HG02943 (cell line): Measurements from ENCODE around the gene GTF2F1.
"Not testable (repeated sequence)": the region's sequence is repeated elsewhere in the genome, so short reads cannot be mapped to it uniquely, and the experiment has no call there.

Source experiments
- ATAC-seq: cut with Tn5 transposase; IDR thresholded peaks from one replicate; pipeline ENCODE4 v1.9.1; 2021; ENCODE audit warnings: mild to moderate bottlenecking, low read depth, moderate library complexity; ENCODE audit not compliant: unreplicated experiment

Gene GTF2F1

DNA sequence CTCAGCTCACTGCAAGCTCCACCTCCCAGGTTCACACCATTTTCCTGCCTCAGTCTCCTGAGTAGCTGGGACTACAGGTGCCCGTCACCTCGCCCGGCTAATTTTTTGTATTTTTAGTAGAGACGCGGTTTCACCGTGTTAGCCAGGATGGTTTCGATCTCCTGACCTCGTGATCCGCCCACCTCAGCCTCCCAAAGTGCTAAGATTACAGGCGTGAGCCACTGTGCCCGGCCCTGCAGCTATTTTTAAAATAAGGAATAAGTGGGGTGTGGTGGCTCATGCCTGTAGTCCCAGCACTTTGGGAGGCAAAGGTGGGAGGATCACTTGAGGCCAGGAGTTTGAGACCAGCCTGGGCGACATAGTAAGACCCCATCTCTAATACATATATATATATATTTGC, 32.5 kb downstream of the GTF2F1 start:
- not testable (repeated sequence) for ATAC-seq

DNA sequence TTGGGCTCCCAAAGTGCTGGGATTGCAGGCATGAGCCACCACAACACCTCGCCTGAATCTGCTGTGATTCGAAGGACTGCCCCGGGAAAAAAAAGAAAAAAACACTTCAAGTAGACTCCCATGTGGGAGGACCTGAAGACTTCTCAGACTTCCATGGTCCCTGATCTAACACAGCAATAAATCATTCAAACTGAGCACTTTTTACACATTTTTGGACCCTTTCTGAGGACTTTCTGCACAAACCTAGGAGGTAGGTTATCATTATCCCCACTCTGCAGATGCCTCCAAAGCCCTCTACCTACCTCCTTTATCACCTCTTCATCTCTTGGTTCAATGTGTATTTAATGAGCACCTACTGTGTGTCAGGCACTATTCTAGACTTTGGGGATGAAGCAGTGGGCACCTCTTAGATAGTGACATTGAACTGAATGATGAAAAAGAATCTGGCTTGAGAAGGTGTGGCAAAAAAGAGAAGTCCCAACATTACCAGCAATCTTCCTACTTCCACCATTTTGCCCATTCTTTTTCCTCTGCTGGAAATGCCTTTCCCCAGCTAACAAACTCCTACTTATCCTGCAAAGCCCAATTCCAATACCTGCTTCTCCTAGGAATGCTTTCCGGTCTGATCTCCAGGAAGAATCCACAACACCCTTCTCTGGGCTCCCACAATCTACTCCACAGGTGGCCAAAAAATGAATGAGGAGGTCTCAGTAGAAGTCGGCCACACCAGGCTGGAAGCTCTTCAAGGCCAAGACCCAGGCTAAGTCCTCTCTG, 33.2 kb downstream of the GTF2F1 start:
- ATAC-seq, result no peak

DNA sequence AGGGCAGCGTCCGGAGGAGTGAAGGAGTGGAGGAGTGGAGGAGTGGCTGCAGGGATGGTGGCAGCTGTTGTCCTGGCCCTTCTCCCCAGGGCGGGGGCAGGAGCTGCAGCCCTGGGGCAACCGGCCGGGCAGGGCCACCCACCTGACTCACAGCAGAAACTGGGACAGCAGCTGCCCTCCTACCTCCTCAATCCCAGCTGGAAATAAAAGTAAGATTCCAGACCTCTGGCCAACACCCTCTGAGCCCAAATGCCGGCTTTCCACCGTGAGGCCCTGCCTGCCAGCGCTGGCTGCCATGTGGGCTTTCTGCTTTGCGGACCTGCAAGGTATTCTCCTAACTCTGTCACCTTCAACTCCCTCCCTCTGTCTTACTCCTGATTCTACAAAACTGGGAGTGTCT, 35.0 kb downstream of the GTF2F1 start:
- ATAC-seq, result no peak

DNA sequence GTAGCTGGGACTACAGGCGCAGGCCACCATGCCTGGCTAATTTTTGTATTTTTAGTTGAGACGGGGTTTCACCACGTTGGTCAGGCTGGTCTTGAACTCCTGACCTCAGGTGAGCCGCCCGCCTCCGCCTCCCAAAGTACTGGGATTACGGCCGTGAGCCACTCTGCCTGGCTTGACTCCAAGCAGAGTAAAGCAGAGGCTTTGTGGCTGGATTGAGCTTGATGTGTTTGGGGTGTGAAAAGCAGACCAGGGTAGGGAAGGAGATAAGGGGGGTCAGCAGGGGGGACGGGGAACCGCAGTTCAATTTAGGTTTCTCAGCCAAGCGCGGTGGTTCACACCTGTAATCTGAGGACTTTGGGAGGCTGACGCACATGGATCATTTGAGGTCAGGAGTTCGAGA, 35.8 kb downstream of the GTF2F1 start:
- no peak for ATAC-seq

DNA sequence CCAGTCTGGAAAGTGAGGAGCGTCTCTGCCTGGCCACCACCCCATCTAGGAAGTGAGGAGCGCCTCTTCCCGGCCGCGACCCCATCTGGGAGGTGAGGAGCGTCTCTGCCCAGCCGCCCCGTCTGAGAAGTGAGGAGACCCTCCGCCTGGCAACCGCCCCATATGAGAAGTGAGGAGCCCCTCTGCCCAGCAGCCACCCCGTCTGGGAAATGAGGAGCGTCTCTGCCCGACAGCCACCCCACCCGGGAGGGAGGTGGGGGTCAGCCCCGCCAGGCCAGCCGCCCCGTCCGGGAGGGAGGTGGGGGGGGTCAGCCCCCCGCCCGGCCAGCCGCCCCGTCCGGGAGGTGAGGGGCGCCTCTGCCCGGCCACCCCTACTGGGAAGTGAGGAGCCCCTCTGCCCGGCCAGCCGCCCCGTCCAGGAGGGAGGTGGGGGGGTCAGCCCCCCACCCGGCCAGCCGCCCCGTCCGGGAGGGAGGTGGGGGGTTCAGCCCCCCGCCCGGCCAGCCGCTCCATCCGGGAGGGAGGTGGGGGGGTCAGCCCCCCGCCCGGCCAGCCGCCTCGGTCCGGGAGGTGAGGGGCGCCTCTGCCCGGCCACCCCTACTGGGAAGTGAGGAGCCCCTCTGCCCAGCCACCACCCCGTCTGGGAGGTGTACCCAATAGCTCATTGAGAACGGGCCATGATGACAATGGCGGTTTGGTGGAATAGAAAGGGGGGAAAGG, 37.5 kb downstream of the GTF2F1 start:
- ATAC-seq, result not testable (repeated sequence)

DNA sequence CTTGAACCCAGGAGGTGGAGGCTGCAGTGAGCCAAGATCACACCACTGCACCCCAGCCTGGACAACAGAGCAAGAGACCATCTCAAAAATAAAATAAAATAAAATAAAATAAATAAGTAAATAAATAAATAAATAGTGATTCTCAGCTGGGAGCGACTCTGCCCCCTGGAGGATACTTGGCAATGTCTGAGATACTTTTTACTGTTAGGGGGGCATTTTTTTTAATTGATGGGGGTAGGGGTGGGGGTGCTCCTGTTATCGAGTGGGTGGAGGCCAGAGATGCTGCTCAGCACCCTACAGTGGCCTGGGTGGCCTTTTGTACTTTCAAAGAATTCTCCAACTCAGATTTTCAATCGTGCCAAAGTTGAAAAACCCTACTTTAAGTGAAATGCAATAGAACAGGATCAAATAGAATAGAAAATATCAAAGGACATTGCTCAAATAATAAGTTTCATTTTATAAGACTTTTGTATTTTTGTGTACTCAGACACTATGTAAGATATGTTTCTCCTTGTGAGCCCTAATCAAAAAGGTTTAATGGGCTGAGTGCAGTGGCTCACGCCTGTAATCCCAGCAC, 38.8 kb downstream of the GTF2F1 start:
- no peak for ATAC-seq

DNA sequence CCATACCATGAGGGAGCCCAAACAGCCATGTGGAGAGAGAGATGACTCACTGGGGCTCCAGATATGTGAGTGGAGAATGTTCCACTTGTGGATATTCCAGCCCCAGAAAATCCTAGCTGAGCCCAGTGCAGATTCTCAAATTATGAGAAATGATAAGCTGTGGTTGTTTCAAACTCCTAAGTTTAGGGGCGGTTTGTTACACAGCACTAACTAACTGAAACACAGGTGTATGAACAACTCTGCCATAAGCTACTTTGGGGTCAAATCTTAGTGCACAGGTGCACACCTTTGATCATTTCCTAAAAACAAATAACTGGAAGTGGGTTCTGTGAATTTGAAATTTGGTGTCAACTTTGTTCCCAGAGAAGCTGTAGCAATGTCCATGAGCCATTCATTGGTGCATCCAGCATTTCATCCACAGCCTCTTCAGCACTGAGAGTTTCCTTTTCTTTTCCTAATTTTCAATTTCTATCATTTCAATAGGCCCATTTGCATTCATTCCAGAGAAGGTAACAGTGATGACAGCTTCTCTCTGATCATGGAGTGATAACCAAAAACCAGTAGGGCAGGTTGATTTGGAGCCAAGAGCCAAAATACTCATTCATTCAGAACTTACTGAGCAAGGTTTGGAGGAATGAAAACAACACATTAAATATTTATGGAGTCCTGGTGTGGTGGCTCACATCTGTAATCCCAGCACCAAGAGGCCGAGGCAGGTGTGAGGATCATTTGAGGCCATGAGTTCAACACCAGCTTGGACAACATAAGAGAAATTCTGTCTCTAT, 40.4 kb downstream of the GTF2F1 start:
- no peak for ATAC-seq

DNA sequence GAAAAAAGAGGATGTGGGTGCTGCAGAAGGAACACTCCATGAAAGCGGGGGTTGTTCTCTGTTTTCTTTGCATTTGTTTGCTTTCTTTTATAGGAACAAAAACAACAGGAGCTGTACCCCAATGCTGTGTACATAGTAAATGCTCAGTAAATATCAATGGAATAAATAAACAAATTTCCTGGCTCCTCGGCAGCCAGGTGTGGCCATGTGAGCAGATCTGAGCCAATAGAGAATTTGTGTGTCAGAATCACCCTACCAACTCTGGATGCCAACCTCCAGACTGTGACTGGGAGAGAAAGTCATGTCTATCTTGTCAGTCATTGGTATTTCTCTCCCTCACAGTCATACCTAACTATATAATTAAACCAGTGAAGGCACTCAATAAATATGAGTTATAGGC, 42.3 kb downstream of the GTF2F1 start:
- no peak for ATAC-seq

DNA sequence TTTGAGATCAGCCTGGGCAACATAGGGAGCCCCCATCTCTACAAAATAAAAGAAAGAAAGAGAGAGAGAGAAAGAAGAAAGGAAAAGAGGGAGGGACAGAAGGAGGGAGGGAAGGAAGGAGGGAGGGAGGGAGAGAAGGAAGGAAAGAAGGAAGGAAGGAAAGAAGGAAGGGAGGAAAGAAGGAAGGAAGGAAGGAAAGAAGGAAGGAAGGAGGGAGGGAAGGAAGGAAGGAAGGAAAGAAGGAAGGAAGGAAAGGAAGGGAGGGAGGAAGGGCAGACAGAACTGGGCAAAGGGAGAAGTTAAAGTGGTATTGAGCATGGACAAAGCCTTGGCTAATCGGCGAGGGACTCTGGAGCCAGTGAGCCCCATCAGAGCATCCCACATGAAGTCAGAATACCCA, 43.7 kb downstream of the GTF2F1 start:
- ATAC-seq, result not testable (repeated sequence)

DNA sequence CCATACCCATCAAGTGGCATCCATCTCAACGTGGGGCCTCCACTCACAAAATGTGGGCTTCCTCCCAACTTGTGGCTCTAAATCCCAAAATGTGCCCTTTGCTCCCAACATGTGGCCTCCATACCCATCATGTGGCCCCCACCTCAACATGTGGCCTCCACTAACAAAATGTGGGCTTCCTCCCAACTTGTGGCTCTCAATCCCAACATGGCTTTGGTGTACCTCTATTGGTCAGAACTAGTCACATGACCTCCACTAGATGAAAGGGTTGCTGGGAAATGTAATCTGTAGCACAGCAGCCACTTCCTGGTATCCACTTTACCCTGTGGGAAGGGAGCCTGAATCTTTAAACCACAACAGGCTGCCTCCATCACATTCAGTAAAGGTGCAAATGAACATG, 49.5 kb downstream of the GTF2F1 start:
- ATAC-seq, result no peak

DNA sequence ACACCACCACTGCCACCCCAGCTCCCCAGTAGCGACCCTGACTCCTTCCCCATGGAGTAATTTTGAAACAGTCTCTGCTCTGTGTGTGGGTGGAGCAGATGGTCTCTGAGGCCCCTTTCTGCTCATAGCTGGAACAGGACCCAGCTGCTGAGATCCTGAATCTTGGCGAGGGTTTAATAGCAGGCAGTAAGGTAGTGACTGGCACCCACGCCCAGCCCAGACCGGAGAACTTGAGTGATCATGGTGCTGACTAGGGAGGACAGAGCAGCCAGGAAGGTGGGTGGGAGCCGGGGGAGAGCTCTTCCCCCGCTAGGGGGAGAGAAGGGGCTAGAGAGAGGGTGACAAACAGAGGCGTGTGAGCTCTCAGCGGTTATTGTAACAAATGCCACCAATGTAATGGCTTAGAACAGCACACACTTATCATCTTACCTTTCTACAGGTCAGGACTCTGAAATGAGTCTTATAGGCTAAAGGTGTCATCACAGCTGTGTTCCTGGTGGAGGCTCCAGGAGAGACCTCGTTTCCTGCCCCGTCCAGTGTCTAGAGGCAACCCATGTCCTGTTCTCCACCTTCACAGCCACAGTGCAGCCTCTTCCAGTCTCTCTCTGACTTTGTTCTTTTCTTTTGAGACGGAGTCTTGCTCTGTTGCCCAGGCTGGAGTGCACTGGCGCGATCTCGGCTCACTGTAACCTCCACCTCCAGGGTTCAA, 52.3 kb downstream of the GTF2F1 start:
- ATAC-seq, result no peak

DNA sequence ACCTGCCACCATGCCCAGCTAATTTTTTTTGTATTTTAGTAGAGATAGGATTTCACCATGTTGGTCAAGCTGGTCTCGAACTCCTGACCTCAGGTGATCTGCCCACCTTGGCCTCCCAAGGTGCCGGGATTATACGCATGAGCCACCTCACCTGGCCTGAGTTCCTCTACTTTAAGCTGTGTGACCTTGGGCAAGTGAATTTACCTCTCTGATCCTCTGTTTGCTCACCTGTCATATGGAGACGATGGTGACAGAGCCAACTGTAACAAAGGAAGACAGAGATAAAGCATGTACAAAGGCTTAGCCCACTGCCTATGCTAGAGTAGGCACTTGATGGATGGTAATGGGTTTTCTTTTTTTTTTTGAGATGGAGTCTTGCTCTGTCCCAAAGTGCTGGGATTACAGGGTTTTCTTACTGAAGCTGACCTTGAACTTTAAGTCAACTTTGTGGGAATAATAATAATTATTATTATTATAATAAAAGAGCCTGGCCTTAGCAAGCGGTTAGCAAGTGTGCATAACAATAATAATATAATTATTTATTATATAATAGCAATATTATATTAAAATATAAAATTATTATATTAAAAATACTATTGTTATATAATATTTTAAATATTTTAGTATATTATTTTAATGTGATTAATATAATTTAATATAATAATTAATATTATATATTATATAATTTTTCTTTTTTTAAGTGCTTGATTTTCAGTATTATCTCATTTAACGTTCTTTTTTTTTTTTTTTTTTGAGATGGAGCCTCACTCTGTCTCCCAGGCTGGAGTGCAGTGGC, 58.3 kb downstream of the GTF2F1 start:
- no peak for ATAC-seq

DNA sequence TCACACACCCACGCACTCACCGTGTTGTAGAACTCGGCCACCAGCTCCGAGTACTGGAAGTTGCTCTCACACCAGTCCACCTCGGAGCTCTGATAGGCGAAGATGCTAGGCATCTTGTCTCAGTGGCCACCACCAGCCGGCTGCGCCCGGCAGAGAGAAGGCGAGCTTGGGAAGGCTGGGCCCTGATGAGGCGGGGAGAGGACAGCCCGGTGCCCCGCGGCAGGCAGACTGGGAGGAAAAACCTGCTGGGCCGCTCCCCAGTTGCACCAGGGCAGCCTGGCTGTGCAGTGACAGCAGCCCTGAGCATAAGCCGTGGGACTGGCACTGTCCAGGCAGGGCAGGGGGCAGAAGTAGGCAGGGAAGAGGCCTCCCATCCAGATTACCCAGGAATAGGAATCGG, 59.5 kb downstream of the GTF2F1 start, which contains the start of gene ACER1:
Gene ACER1 (minus strand): TSS at position 174 of the 400 bp plus-strand sequence. CDS start 61 bp downstream, at position 113.
- ATAC-seq, result no peak
